ENCODE results near the gene HMCN2. TPM values are rescaled to one million over a fixed set of nuclear protein-coding genes. Genes with fewer than 3 reads are reported as not detected.

The HMCN2 gene
- total RNA-seq, 2 donors from 2014 or later = 20.1 to 30.6 TPM

DNA sequence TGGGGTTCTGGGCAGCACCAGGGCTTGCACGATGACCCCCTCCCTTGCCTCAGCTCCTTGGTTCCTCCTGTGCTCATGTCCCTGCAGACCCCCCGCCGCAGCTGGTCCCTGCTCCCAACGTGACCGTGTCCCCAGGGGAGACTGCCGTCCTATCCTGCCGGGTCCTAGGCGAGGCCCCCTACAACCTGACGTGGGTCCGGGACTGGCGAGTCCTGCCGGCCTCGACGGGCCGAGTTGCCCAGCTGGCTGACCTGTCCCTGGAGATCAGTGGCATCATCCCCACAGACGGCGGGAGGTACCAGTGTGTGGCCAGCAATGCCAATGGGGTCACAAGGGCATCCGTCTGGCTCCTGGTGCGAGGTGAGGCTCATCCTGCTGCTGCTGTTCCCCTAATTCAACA, 39.1 kb downstream of the HMCN2 start:
- H3K9me3 ChIP-seq = no peaks in the 10 kb centered on the region
- DNase-seq = no peak
- no peak overlapping the region for H3K9ac ChIP-seq (ENCODE audit: low read depth in 2 of 2, low read length in 2 of 2)
- no peaks in the 10 kb centered on the region for H3K27me3 ChIP-seq
- H3K4me1 ChIP-seq = no peaks in the 10 kb centered on the region
- intact Hi-C loops (cut with DNase I) = no loop called here
- H3K27ac ChIP-seq = no peak overlapping the region
- no peak overlapping the region for H3K4me3 ChIP-seq
- TF ChIP-seq, protein P1, sequence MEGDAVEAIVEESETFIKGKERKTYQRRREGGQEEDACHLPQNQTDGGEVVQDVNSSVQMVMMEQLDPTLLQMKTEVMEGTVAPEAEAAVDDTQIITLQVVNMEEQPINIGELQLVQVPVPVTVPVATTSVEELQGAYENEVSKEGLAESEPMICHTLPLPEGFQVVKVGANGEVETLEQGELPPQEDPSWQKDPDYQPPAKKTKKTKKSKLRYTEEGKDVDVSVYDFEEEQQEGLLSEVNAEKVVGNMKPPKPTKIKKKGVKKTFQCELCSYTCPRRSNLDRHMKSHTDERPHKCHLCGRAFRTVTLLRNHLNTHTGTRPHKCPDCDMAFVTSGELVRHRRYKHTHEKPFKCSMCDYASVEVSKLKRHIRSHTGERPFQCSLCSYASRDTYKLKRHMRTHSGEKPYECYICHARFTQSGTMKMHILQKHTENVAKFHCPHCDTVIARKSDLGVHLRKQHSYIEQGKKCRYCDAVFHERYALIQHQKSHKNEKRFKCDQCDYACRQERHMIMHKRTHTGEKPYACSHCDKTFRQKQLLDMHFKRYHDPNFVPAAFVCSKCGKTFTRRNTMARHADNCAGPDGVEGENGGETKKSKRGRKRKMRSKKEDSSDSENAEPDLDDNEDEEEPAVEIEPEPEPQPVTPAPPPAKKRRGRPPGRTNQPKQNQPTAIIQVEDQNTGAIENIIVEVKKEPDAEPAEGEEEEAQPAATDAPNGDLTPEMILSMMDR (IDR thresholded peaks at IDR 0.05) = no peak
- no peaks in the 10 kb centered on the region for H3K36me3 ChIP-seq

DNA sequence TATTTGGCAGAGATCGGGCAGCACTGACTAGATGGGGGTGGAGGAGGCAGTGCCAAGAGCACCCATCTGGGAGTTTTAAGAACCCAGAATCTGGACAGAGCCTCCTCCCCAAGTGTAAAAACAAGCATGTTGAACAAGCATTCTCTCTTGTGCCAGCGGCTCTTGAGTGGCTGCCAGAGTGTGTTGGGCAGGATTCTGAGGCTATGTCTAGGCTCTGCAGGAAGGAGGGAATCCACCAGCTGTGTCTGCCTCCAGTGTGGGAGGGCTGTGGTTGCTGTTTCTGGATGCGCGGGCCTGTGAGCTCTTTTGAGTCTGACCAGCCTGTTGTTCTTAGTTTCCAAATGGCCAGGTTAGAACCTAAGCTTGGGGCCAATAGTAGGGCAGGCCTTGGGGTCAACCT, 39.8 kb downstream of the HMCN2 start:
- no peaks in the 10 kb centered on the region for H3K27me3 ChIP-seq
- H3K27ac ChIP-seq = no peak overlapping the region
- H3K9me3 ChIP-seq = no peaks in the 10 kb centered on the region
- DNase-seq = no peak
- no peaks in the 10 kb centered on the region for H3K36me3 ChIP-seq
- no peak overlapping the region for H3K9ac ChIP-seq (ENCODE audit: low read depth in 2 of 2, low read length in 2 of 2)
- H3K4me3 ChIP-seq = no peak overlapping the region
- TF ChIP-seq, protein P1 (IDR thresholded peaks at IDR 0.05) = no peak
- H3K4me1 ChIP-seq = no peaks in the 10 kb centered on the region
- intact Hi-C loops (cut with DNase I) = no loop called here

DNA sequence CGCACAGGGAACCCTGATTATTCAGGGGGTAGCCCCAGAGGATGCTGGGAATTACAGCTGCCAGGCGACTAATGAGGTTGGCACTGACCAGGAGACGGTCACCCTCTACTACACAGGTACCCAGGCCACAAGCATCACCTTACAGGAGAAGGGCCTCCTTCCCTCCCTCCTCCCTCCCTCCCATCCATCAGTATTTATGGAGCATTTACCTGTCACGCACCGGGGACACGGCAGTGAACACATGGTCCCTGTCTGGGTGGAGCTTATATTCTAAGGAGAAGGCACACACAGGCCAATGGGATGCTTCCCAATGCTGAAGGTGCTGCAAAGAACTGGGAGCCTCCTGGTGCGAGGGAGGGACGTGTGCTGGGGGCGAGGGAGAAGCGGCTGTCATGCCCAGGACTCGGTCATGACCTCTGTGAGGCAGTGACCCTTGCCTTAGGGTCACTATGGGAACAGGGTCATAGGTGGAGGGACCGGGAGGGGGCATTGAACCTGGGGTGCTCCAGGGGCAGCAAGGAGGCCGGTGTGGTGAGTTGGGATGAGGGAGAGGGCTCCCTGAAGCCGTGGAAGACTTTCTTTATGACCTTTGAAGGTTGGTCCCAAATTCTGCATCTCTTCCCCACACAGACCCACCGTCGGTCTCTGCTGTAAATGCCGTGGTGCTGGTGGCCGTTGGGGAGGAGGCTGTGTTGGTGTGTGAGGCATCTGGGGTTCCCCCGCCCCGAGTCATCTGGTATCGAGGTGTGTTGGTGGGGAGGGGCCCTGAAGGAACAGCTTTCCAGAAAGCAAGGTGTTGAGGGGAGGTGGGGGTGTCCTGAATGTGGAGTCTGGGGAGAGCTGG, 41.5 kb downstream of the HMCN2 start:
- Histone ChIP-seq H3K27me3 (no peaks in the 10 kb centered on the region), H3K9me3 (no peaks in the 10 kb centered on the region), H3K9ac (ENCODE audit: low read depth in 2 of 2, low read length in 2 of 2) (no peak overlapping the region), H3K36me3 (no peaks in the 10 kb centered on the region), H3K27ac (no peak overlapping the region), H3K4me3 (no peak overlapping the region), H3K4me1 (no peaks in the 10 kb centered on the region)
- TF ChIP-seq, protein P1 (IDR thresholded peaks at IDR 0.05) = no peak
- intact Hi-C loops (cut with DNase I) = no loop called here
- DNase-seq = no peak

DNA sequence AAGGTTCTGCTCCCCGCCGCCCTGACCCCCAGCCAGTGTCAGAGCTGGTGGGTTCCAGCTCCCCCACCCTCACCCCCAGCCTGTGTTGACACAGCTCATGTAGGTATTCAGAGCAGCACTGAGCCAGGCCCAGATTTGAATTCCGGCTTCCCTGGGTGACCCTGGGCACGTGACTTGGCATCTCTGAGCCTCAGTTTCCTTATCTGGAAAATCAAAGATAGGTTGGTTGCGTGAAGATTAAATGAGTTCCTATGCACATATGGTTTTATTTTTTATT, 42.0 kb downstream of the HMCN2 start:
- DNase-seq = no peak
- Histone ChIP-seq H3K4me1 (no peaks in the 10 kb centered on the region), H3K9ac (ENCODE audit: low read depth in 2 of 2, low read length in 2 of 2) (no peak overlapping the region), H3K9me3 (no peaks in the 10 kb centered on the region), H3K27ac (no peak overlapping the region), H3K36me3 (no peaks in the 10 kb centered on the region), H3K27me3 (no peaks in the 10 kb centered on the region), H3K4me3 (no peak overlapping the region)
- TF ChIP-seq, protein P1 (IDR thresholded peaks at IDR 0.05) = no peak
- intact Hi-C loops (cut with DNase I) = no loop called here

DNA sequence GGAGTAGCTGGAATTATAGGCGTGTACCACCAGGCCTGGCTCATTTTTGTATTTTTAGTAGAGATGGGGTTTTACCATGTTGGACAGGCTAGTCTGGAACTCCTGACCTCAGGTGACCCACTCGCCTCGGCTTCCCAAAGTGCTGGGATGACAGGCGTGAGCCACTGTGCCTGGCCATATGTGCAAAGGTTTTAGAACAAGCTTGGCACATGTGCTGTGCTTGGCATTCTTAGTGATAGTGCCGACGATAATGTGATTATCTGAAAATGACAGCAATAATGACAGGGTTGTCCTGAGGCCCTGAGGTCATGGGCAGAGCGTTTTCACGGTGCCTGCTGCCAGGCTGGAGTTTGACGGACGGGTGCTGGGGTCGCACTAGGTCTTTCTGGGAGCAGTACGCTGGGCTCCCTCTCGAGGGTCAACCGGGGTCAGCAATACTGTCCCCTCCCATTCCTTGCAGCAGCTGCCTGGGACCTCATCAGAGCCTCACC, 42.6 kb downstream of the HMCN2 start:
- Histone ChIP-seq H3K9ac (ENCODE audit: low read depth in 2 of 2, low read length in 2 of 2) (no peak overlapping the region), H3K4me3 (no peak overlapping the region), H3K27me3 (no peaks in the 10 kb centered on the region), H3K9me3 (no peaks in the 10 kb centered on the region), H3K27ac (no peak overlapping the region), H3K4me1 (no peaks in the 10 kb centered on the region), H3K36me3 (no peaks in the 10 kb centered on the region)
- no peak for DNase-seq
- TF ChIP-seq, protein P1 (IDR thresholded peaks at IDR 0.05) = no peak
- intact Hi-C loops (cut with DNase I) = no loop called here
